ENCODE results near the gene PEX10. TPM values are rescaled to one million over a fixed set of nuclear protein-coding genes. Genes with fewer than 3 reads are reported as not detected.

Gene PEX10
- 21.6 to 24.1 TPM (median 23.7 TPM) in 5 replicates for total RNA-seq (2022; extraction: Qiagen RNA extraction; ENCODE audit: low read depth)

DNA sequence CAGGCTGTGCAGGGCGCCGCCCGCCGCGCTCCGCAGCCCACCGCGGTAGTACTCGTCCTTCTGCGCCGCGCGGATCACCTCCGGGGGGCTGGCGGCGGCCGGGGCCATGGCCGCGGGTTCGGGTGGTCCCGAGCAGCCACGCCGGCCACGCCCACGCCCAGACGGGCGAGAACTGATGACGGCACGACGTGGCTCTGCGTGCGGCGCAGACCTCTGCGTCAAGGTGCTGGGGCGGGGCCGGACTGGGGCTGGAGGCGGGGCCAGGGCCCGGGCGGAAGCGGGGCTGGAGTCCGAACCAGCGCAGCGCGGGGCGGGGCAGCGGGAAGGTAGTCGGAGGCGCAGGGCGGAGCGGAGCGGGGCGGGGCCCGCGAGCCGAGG lies at the start of gene PEX10:
PEX10 (minus strand) TSS at position 170 of the 378 bp plus-strand sequence; CDS start at position 108, 62 bp downstream.

DNA sequence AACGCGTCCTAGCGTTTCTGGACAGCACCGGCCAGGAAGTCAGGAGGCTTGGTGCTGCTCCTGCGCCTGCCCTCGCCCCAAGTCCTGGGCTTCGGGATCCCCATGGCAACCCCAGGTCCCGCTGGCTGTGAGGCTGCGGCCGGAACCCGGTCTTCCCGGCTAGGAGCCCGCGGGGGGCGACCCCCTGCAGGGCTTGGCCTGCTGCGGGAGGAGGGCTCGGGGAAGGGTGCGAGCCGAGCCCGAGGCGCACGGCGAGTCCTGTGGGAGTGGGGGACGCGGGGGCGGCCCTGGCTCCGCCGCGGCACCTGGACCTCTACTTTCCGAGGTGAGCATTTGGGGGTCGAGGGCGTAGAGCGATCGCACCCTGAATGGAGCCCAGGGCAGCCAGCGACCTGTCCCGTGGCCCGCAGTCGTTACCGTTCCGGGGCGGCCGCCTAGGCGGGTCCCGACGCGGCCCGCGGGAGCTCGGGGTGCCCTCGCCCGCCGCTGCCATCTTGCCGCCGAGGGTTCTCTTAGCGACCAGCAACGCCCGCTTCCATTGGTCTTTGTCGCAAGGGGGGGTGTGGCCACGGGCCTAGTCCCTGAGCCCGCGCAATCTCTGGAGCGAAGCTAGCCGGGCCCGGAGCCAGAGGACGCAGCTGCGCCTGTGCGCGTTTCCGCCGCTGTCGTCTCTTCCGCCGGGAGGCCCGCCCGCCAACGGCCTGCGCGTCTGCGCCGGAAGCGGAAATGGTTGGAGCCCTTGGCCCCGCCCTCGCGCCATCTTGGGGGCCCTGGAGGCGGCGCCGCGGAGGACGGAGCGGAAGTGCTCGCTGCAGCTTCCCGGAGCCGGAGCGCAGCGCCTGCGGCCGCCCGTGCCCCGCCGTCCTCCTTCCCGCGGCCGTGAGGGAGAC lies 21.1 kb downstream of the PEX10 start, which contains the start of the genes MORN1 and RER1:
MORN1 (minus strand) TSS at position 514 of the 890 bp plus-strand sequence; CDS start at position 493, 21 bp downstream.
RER1 (plus strand) TSS at position 801 of the 890 bp plus-strand sequence. CDS start 3,950 bp downstream, outside the sequence.

Other genes starting within 250 kb of the PEX10 start
- 39.2 to 65.1 TPM (median 59.7 TPM) in 5 replicates for gene FAAP20, start 217.8 kb downstream of the PEX10 start, total RNA-seq (2022; extraction: Qiagen RNA extraction; ENCODE audit: low read depth)
- 22.2 to 28.1 TPM (median 26.1 TPM) in 5 replicates for gene SKI, start 184.2 kb downstream of the PEX10 start, total RNA-seq (2022; extraction: Qiagen RNA extraction; ENCODE audit: low read depth)
- 5.8 to 6.4 TPM (median 6.2 TPM) in 5 replicates for gene MORN1, start 21.0 kb downstream of the PEX10 start, total RNA-seq (2022; extraction: Qiagen RNA extraction; ENCODE audit: low read depth)
- gene RER1, start 20.7 kb downstream of the PEX10 start, total RNA-seq (2022; extraction: Qiagen RNA extraction; ENCODE audit: low read depth), result 90.3 to 142 TPM (median 127 TPM) in 5 replicates
- gene PLCH2, start 63.7 kb upstream of the PEX10 start, total RNA-seq (2022; extraction: Qiagen RNA extraction; ENCODE audit: low read depth), result 0.17 to 0.53 TPM (median 0.28 TPM) in 5 replicates
- gene PANK4, start 114.0 kb upstream of the PEX10 start, total RNA-seq (2022; extraction: Qiagen RNA extraction; ENCODE audit: low read depth), result 8.0 to 11.6 TPM (median 10.1 TPM) in 5 replicates
- not detected in 5 replicates for gene HES5, start 117.7 kb upstream of the PEX10 start, total RNA-seq (2022; extraction: Qiagen RNA extraction; ENCODE audit: low read depth)
- gene TNFRSF14, start 143.8 kb upstream of the PEX10 start, total RNA-seq (2022; extraction: Qiagen RNA extraction; ENCODE audit: low read depth), result 0.21 to 0.39 TPM (median 0.33 TPM) in 3 of 5 replicates, not detected in the others
- 20.8 to 24.2 TPM (median 21.9 TPM) in 5 replicates for gene PRXL2B, start 174.2 kb upstream of the PEX10 start, total RNA-seq (2022; extraction: Qiagen RNA extraction; ENCODE audit: low read depth)
- gene MMEL1, start 220.5 kb upstream of the PEX10 start, total RNA-seq (2022; extraction: Qiagen RNA extraction; ENCODE audit: low read depth), result not detected in 5 replicates